ENCODE results near the gene RABL2B. TPM values are rescaled to one million over a fixed set of nuclear protein-coding genes. Genes with fewer than 3 reads are reported as not detected.

RABL2B gene
- total RNA-seq, 1 experiment from 2014 or later, result 36.7 TPM

DNA sequence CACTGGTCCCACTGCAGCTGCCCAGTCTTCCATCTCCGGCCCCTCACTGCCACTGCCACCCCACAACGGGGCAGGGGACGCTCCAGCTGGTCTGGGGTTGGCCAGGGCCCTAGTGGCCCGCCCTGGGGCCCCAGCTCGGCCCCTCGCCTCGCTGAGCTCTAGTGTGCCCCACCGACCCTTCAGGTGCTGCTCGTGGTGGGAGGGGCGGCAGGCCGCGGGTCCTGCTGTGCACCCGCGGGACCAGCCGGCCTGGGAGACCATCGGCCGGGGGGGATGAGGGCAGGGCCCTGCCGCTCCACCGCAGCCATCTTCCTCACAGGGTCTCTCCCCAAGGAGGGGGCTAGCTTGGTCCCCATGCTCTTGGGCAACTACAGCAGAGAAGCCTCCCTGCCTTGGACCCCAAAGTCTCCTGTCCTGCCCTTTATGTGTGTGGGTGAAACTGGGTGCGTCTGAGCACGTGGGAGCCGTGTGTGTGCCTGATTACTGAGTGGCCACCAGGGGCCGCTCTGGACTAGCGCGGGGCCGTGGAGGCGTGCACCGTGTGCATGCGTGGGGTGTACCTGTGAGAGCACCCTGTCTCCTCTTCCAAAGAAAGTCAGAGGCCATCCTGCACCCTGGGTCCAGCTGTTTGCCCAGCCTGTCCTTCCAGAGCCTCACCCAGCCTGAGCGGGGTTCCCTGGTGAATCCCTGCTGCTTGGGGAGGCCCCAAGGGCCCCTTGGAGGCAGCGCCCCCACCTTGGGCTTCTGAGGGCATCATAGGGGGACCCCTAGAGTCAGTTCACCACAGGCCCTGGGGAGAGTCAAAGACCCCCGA lies 51.4 kb downstream of the RABL2B start:
- H3K36me3 ChIP-seq (ENCODE audit: control insufficient read depth in 1 of 2, insufficient read depth in 2 of 2, low read length in 2 of 2), result no peaks in the 10 kb centered on the region; a peak in 1 of 4 replicates
- no peaks in the 10 kb centered on the region for H3K9me3 ChIP-seq (ENCODE audit: control insufficient read depth in 1 of 2, insufficient read depth in 1 of 2, low read depth in 1 of 2, low read length in 2 of 2)
- H3K4me1 ChIP-seq (ENCODE audit: control insufficient read depth in 1 of 2, insufficient read depth in 2 of 2, low read length in 2 of 2), result peaks cover 0 to 12% of the 10 kb centered on the region in 2 experiments; a peak in 2 of 4 replicates
- ChIA-PET RAD21 (ENCODE audit: low non-redundant PET in 1 of 2, low total read pairs in 2 of 2, uncharacterized antibody in 2 of 2, unreplicated experiment in 2 of 2) (no interaction called here), POLR2A (no interaction called here), CTCF (no interaction called here)
- no peak overlapping the region for H2AFZ ChIP-seq (ENCODE audit: low read depth, low read length, poor library complexity, severe bottlenecking)
- no peaks in the 10 kb centered on the region for H4K20me1 ChIP-seq (ENCODE audit: insufficient read depth)
- H3K27me3 ChIP-seq (ENCODE audit: insufficient read depth, low read length), result no peaks in the 10 kb centered on the region
- H3K79me2 ChIP-seq (ENCODE audit: insufficient read depth, low read length), result no peaks in the 10 kb centered on the region
- no peak overlapping the region for H3K4me3 ChIP-seq (replicated peaks in 1 of 2; ENCODE audit: low read depth in 1 of 2, low read length in 2 of 2)
- no TSS peak for BruUV-seq (replicated peaks)
- H3K27ac ChIP-seq (ENCODE audit: low read depth, low read length), result peak overlapping the region; percentile 27; the same call in 1 of the 2 replicates
- H3K9me2 ChIP-seq (ENCODE audit: insufficient read depth), result no peaks in the 10 kb centered on the region
- DNase-seq (ENCODE audit: low read depth, low spot score) (peak; percentile 15), ATAC-seq (peak; percentile 95)
- H3K4me2 ChIP-seq (ENCODE audit: low read length), result no peak overlapping the region
- intact Hi-C loops (cut with micrococcal nuclease), result no loop called here
- H3K9ac ChIP-seq (ENCODE audit: low read length), result peak overlapping the region; percentile 35
- TF ChIP-seq, protein P1, sequence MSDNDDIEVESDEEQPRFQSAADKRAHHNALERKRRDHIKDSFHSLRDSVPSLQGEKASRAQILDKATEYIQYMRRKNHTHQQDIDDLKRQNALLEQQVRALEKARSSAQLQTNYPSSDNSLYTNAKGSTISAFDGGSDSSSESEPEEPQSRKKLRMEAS (IDR thresholded peaks at IDR 0.05), result peak; percentile 94
- TF ChIP-seq FOSL1 (IDR thresholded peaks at IDR 0.05; ENCODE audit: low read depth) (no peak), EZH2 (IDR thresholded peaks at IDR 0.05) (no peak), CEBPB (IDR thresholded peaks at IDR 0.05; ENCODE audit: low read depth) (no peak), YY1 (IDR thresholded peaks at IDR 0.05; ENCODE audit: extremely low read depth, insufficient replicate concordance, low read depth, low read length) (no peak), EZH2phosphoT487 (IDR thresholded peaks at IDR 0.05; ENCODE audit: borderline replicate concordance) (no peak), SRF (IDR thresholded peaks at IDR 0.05; ENCODE audit: low read depth) (no peak), POLR2AphosphoS5 (IDR thresholded peaks at IDR 0.05; ENCODE audit: low read depth, low read length) (no peak), EGR1 (IDR thresholded peaks at IDR 0.05; ENCODE audit: low read depth) (no peak), ELF1 (IDR thresholded peaks at IDR 0.05; ENCODE audit: borderline replicate concordance, low read depth) (no peak), JUND (IDR thresholded peaks at IDR 0.05) (no peak), SP1 (IDR thresholded peaks at IDR 0.05; ENCODE audit: low read depth) (no peak), POLR2A (IDR thresholded peaks at IDR 0.05; ENCODE audit: borderline replicate concordance, extremely low read depth, insufficient read depth, insufficient read length) (no peak), RAD21 (IDR thresholded peaks at IDR 0.05; ENCODE audit: low read depth) (peak; percentile 90), SIN3A (IDR thresholded peaks at IDR 0.05; ENCODE audit: low read depth) (no peak), ZNF274 (IDR thresholded peaks at IDR 0.05; ENCODE audit: low read depth, low read length) (no peak), ZFX (IDR thresholded peaks at IDR 0.05) (no peak; the same call in 1 of the 2 replicates), CTCF (IDR thresholded peaks at IDR 0.05 in 2 of 3, conservative IDR thresholded peaks at IDR 0.05 in 1 of 3; ENCODE audit: borderline replicate concordance in 1 of 3, insufficient read depth in 1 of 3, low read depth in 2 of 3, low read length in 2 of 3) (peak; percentile 74 to 96 (median 84); a peak in 5 of 6 replicates), TCF7L2 (IDR thresholded peaks at IDR 0.05; ENCODE audit: borderline replicate concordance, extremely low read depth, insufficient read depth, insufficient read length) (no peak)
- TF ChIP-seq, protein P2, sequence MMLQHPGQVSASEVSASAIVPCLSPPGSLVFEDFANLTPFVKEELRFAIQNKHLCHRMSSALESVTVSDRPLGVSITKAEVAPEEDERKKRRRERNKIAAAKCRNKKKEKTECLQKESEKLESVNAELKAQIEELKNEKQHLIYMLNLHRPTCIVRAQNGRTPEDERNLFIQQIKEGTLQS (IDR thresholded peaks at IDR 0.05), result no peak
- TF ChIP-seq, protein P3, sequence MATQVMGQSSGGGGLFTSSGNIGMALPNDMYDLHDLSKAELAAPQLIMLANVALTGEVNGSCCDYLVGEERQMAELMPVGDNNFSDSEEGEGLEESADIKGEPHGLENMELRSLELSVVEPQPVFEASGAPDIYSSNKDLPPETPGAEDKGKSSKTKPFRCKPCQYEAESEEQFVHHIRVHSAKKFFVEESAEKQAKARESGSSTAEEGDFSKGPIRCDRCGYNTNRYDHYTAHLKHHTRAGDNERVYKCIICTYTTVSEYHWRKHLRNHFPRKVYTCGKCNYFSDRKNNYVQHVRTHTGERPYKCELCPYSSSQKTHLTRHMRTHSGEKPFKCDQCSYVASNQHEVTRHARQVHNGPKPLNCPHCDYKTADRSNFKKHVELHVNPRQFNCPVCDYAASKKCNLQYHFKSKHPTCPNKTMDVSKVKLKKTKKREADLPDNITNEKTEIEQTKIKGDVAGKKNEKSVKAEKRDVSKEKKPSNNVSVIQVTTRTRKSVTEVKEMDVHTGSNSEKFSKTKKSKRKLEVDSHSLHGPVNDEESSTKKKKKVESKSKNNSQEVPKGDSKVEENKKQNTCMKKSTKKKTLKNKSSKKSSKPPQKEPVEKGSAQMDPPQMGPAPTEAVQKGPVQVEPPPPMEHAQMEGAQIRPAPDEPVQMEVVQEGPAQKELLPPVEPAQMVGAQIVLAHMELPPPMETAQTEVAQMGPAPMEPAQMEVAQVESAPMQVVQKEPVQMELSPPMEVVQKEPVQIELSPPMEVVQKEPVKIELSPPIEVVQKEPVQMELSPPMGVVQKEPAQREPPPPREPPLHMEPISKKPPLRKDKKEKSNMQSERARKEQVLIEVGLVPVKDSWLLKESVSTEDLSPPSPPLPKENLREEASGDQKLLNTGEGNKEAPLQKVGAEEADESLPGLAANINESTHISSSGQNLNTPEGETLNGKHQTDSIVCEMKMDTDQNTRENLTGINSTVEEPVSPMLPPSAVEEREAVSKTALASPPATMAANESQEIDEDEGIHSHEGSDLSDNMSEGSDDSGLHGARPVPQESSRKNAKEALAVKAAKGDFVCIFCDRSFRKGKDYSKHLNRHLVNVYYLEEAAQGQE (IDR thresholded peaks at IDR 0.05; ENCODE audit: low read depth), result no peak
